Right forelimb (tissue), 1 donor: Measurements from ENCODE around the gene SPAG8.

Source experiments
- DNase-seq: peaks from one replicate; pipeline ENCODE4 v3.0.0-alpha.2; 2018

The SPAG8 gene

DNA sequence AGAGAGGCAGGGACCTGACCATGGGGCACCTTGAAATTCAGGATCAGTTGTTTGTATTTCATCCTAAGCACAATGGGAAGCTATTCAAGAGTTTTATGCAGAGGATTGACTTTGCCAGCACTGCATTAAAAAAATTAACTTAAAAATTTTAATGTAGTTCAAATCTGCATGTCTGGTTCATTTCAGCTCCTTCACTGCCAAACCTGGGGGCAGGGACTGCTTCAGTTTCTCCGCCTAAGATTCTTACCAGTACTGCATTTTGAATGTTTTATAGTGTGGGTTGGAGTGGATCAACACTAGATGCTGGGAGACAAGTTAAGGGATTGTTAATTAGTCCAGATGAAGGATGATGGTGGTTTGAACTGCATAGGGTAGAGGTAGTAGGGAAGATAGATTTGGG is 42.3 kb downstream of the SPAG8 start:
- no peak for DNase-seq

DNA sequence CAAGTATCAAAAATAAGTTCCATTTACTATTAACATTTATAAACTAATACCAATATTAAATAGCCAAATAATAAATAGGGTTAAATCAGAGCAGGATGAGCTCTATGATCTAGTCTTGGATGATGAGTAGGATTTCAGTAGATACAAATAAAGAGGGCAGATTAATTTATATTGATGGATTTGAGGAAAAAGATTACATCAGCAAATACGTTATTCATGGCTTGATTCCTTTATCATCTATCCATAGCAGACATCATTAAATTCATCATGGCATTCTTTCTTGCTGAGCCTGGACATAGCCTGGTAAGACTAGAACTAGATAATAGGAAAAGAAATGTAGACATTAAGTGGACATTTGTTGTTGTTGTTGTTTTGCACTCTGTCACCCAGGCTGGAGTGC is 44.6 kb downstream of the SPAG8 start:
- DNase-seq = no peak

DNA sequence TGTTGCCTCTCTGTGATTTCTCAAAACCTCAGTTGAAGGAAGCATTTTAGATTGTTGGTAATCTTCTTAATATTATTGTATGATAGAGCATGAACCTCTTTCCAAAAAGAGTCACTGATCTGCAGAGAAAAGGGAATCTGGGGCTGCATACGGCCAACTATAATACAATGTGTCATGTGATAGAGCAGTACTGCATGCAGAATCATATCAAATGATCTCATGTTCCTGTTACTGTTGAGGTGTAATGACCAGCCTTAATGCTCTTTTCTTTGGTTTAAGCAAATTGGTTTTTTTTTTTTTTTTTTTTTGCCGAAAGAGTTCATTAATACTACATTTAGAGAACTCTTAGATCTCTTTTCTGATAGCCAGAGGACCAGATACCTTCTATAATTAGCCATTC is 45.1 kb downstream of the SPAG8 start:
- no peak for DNase-seq

DNA sequence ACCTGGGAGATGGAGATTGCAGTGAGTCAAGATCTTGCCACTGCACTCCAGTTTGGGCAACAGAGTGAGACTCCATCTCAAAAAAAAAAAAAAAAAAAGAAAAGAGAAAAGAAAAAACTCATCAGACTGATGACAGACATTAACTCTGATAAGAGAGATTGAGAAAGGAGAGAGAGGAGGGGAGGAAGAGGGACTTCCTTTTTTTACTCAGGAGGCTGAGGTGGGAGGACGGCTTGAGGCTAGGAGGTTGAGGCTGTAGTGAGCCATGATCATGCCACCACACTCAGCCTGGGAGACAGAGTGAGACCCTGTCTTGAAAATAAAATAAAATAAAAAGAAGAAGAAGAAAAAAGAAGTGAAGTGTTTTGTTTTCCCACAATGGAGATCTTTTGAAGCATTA is 48.3 kb downstream of the SPAG8 start:
- DNase-seq = no peak

DNA sequence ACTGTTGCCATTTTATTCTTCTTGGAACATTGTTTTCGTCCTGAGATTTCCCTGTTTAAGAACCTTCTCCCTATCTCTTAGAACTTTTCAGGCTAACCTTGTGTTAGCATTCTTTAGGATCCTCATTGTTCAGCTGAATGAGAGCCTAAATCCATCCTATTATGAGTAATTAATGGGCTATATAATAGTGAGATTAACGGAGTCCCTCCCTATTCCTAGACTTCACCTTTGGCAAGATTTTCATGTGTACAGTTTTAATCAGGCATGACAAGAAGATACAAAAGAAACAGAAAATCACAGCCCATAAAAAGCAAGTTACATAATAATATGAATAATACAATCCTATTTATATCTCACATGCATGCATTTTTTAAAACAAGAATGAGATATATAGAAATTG is 48.9 kb downstream of the SPAG8 start:
- no peak for DNase-seq

DNA sequence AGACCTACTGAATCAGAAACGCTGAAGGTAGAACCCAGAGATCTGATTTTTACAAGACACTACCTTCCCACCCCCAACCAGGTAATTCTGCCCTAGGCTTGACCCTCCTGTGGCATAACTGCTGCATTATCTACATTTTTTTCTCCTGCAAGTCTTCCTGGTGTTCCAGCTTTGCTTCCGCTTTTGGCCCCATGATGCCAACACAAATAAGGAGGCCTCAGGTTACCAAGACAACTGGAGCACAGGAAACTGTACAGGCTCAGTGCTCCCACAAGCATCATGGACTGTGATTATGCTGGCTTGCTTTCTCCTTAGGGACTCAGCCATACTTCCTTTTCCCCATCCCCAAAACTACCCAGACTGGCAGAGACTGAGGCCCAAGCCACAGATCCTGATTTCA is 51.4 kb downstream of the SPAG8 start:
- DNase-seq = no peak

DNA sequence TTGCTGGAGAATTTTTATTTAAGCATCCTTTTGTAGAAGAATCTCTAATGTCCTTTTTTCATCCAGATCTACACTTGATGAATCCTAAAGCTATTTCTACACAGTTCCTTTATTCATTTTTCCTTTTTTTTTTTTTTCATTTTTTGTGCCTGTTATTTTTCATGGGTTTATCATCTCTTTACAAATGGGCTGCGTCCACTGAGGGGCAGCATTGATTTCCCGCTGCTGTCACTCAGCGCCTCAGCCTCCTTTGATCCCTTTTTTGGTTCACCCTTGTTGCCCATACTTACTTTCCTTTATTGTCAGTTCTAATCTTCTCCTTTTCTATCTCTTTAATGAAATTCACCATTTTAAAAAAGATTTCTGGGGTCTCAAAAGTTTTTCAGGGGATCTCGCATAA is 52.3 kb downstream of the SPAG8 start:
- no peak for DNase-seq
